ENCODE measurements around the gene LZTS3.
"Not testable (repeated sequence)": the region's sequence is repeated elsewhere in the genome, so short reads cannot be mapped to it uniquely, and the experiment has no call there.

LZTS3 gene

GRCh38 chr20:3133155-3133554, 40.2 kb downstream of the LZTS3 start:
- no peak for DNase-seq

- no peak for DNase-seq
Measured at GRCh38 chr20:3130051-3130600, 43.2 kb downstream of the LZTS3 start.

DNA sequence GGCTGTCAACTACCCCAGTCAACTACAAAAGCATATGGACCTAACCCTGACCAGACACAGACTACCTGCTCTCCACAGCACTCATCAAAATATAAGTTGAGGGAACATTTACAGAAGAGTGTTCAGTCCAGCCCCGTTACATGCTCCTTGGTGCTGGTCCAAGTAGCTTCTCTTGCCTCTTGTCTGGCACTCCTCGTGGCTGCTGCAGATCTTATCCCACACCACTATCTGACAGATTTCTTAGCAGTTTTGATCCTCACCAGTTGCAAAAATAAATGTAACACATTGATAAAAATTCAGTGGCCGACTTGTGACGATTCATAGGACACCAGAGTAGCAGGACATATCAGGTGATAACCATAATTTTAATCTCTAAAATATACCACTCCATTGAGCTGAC, 44.3 kb downstream of the LZTS3 start:
- no peak for DNase-seq

GRCh38 chr20:3128275-3128984, 44.9 kb downstream of the LZTS3 start:
- no peak for DNase-seq

GRCh38 chr20:3126527-3126859, 46.9 kb downstream of the LZTS3 start:
- DNase-seq = no peak

DNA sequence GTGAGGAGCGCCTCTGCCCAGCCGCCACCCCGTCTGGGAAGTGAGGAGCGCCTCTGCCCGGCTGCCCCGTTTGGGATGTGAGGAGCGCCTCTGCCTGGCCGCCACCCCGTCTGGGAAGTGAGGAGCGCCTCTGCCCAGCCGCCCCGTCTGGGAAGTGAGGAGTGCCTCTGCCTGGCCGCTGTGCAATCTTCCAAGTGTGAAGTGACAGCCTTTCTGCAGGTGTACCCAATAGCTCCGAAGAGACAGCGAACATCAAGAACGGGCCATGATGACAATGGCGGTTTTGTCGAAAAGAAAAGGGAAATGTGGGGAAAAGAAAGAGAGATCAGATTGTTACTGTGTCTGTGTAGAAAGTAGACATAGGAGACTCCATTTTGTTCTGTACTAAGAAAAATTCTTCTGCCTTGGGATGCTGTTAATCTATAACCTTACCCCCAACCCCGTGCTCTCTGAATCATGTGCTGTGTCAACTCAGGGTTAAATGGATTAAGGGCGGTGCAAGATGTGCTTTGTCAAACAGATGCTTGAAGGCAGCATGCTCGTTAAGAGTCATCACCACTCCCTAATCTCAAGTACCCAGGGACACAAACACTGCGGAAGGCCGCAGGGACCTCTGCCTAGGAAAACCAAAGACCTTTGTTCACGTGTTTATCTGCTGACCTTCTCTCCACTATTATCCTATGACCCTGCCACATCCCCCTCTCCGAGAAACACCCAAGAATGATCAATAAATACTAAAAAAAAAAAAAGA, 47.4 kb downstream of the LZTS3 start:
- not testable (repeated sequence) for DNase-seq

- DNase-seq = not testable (repeated sequence)
Measured at GRCh38 chr20:3124773-3125560, 48.4 kb downstream of the LZTS3 start.

GRCh38 chr20:3124163-3124562, 49.2 kb downstream of the LZTS3 start:
- DNase-seq = not testable (repeated sequence)

DNA sequence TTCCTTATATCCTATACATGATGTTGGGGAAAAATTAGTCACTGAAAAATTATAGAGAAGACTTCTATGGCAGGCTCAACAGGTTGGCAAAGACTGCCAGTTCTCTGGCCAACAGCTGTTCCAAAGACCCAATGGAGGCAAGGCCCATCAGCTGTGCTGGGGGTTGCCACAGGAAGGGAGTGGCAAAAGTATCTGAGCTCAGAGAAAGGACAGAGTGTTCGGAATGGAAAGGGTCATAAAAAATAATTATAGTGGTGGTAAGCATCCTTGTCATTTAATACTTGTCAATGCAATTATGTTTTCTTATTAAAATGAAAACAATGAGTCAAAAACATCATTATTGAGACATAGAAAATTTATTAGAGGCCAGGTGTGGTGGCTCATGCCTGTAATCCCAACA, 49.8 kb downstream of the LZTS3 start:
- DNase-seq = no peak

DNA sequence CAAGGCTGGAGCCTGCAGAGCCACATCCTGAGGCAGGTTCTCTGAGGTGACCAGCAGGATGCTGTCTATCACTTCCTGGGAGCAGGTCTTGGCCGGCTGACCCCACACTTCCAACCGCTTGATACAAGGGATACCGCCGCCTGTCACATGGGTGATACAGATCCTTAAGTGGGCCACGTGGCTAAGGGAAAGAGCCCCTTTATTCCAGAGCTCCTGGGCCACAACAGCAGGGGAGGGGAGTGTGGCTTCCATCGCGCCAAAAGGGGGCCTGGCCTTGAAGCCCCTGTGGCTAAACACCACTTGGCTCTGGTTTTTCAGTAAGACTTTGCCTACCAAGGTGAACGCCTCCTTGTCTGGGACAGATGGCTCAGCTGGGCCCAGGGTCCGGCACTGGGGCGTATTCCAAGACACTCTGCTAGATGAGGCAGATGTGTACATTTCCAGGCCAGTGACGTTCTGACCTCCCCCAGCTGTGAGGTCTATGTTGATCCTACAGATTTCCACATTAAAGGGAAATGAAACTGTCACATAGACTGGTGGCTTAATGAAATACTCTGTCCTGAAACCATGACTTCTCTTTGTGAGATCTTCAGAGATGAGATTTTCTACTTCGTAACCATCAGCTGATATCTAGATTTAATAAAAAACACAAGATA, 51.3 kb downstream of the LZTS3 start:
- DNase-seq = no peak

DNA sequence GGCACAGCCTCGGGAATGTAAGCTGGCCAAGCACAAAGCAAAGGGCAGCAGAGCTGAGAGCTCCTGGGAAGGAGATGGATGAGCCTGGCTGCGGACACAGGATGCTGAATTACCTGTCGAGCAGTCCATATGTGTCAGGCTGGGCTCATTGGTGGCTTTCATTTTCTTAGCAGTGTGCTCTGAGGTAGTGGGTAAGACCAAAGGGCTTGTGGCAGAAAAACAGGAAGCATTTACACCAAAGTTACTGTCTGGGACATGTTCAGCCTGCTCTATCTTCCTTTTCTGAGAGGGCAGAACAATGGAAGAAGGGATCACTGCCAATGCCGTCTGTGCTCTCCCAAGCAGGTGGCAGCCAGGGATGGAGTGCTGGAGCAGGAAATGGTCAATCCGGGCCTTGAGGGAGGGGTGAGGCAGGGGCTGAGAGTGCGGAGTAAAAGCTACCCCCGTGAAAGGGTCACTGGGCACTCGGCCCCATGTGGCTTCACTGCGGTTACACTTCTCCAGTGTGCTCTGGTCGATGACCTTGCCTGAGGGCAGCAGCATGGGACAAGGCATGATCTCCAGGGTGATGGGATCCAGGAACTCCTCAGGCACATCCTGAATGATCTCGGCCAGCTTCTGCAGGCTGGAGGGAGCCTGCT, 52.0 kb downstream of the LZTS3 start:
- no peak for DNase-seq

DNA sequence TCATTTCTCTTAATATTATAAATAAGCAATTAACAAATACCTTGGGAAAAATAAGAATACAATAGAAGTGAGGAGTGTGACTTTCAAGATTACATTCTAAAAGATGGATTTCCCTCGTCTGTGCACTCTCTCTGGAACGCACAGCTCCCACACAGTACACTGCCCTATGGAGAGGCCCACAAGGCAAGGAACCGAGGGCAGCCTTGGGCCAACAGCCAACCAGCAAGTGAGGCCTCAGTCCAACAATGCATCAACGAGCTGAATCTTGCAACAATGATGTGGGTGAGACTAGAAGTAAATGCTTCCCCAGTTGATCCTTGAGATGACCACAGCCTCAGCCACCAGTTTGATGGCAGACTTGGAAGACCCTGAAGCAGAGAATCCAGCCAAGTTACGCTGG, 54.3 kb downstream of the LZTS3 start:
- no peak for DNase-seq

GRCh38 chr20:3117839-3118379, 55.4 kb downstream of the LZTS3 start:
- DNase-seq = peak; percentile 41

DNA sequence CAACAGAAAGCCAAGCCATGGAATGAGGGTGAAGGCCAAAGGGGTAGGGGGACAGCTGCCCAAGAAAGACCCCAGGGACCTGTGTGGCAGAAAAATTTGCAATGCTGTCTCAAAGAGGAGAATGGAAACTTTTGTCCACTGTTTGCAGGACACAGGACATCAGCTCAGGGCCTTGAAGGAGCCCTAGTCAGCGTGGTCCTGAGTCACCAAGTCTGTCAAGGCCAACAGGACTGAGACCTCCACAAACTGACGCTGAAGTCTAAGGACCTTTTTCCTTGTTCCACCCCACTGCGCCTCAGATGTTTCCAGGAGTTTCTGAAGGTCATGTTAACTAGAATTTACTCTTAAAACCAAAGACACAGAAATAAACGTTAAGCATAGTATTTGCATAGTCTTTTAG, 57.0 kb downstream of the LZTS3 start:
- DNase-seq = no peak

- DNase-seq = no peak
Measured at GRCh38 chr20:3115190-3116107, 57.9 kb downstream of the LZTS3 start.

All from GOT3 (cell line).